GM12875 (cell line): ENCODE data around the gene RAB29.
"Not testable (repeated sequence)": the region's sequence is repeated elsewhere in the genome, so short reads cannot be mapped to it uniquely, and the experiment has no call there.

Experiments
- H3K4me3 ChIP-seq: one replicate; pipeline ENCODE4 v1.5.1; 2011; ENCODE audit warnings: low read depth, low read length, control low read depth
- TF ChIP-seq, protein P1 (sequence below): IDR thresholded peaks from 2 replicates; pipeline ENCODE4 v1.5.1; 2011; ENCODE audit warnings: low read depth, mild to moderate bottlenecking, control low read depth, inconsistent platforms, low read length, moderate library complexity, borderline replicate concordance; ENCODE audit not compliant: insufficient read depth

The RAB29 gene

DNA sequence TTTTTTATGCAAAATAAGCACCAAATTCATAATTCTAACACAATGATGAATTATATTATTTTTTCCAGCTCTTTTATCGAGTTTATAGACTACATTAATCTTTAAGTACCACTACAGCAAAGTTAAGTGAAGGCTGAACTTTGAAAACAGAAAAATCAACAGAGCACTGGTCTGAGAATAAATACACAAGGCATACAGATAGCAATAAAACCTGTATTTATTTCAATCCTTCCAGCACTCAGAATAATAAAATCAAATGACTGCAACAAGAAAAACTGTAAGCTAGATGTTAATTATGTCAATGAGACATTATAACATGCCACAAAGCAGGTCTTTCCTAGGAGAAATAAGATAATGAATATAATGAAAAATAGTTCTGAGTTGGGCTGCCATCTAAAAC, 49.8 kb downstream of the RAB29 start:
- TF ChIP-seq, protein P1, sequence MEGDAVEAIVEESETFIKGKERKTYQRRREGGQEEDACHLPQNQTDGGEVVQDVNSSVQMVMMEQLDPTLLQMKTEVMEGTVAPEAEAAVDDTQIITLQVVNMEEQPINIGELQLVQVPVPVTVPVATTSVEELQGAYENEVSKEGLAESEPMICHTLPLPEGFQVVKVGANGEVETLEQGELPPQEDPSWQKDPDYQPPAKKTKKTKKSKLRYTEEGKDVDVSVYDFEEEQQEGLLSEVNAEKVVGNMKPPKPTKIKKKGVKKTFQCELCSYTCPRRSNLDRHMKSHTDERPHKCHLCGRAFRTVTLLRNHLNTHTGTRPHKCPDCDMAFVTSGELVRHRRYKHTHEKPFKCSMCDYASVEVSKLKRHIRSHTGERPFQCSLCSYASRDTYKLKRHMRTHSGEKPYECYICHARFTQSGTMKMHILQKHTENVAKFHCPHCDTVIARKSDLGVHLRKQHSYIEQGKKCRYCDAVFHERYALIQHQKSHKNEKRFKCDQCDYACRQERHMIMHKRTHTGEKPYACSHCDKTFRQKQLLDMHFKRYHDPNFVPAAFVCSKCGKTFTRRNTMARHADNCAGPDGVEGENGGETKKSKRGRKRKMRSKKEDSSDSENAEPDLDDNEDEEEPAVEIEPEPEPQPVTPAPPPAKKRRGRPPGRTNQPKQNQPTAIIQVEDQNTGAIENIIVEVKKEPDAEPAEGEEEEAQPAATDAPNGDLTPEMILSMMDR, result no peak
- no peak overlapping the region for H3K4me3 ChIP-seq

DNA sequence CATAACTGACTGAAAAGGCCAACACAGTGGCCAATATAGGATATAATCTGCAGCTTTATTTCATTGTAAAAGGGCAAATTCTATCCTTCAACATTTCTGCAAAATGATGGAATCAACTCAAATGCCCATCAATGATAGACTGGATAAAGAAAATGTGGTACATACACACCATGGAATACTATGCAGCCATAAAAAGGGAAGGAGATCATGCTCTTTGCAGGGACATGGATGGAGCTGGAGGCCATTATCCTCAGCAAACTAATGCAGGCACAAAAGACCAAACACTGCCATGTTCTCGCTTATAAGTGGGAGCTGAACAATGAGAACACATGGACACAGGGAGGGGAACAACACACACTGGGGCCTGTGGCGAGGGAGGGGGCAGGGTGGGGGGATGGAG, 54.5 kb downstream of the RAB29 start:
- H3K4me3 ChIP-seq, result not testable (repeated sequence)

GRCh38 chr1:205719762-205720161, 55.5 kb downstream of the RAB29 start:
- TF ChIP-seq, protein P1, result no peak
- no peak overlapping the region for H3K4me3 ChIP-seq

- TF ChIP-seq, protein P1, result no peak
Observed at GRCh38 chr1:205719015-205719414, 56.3 kb downstream of the RAB29 start.

More at GRCh38 chr1:205719015-205719414, 56.3 kb downstream of the RAB29 start:
- H3K4me3 ChIP-seq, result no peak overlapping the region
